Osteoblast (primary cell): ENCODE data around the gene ADAMTS17. TPM values are rescaled to one million over a fixed set of nuclear protein-coding genes. Genes with fewer than 3 reads are reported as not detected.

Source experiments
- DNase-seq: peaks from one replicate; pipeline ENCODE4 v3.0.0; 2011; ENCODE audit warnings: low spot score, mixed read lengths; ENCODE audit not compliant: insufficient read length; ENCODE audit errors: missing footprints
- H2AFZ ChIP-seq: 2 replicates; pipeline ENCODE4 v1.6.0; 2011; ENCODE audit warnings: mild to moderate bottlenecking, low read length
- H3K27ac ChIP-seq: 2 replicates; pipeline ENCODE4 v1.5.1; 2011; ENCODE audit warnings: mild to moderate bottlenecking, low read depth, low read length, moderate library complexity
- H3K27me3 ChIP-seq: 2 replicates; pipeline ENCODE4 v1.6.0; 2012; ENCODE audit warnings: mild to moderate bottlenecking, control low read depth, inconsistent platforms, low read length, moderate library complexity; ENCODE audit not compliant: insufficient read depth
- H3K36me3 ChIP-seq: 2 replicates; pipeline ENCODE4 v1.5.1; 2011; ENCODE audit warnings: mild to moderate bottlenecking, low read length, control low read depth, moderate library complexity; ENCODE audit not compliant: insufficient read depth
- H3K4me1 ChIP-seq: 2 replicates; pipeline ENCODE4 v1.5.1; 2011; ENCODE audit warnings: mild to moderate bottlenecking, low read length, control low read depth, moderate library complexity; ENCODE audit not compliant: insufficient read depth
- H3K4me2 ChIP-seq: 2 replicates; pipeline ENCODE4 v1.6.0; 2011; ENCODE audit warnings: mild to moderate bottlenecking, low read length; ENCODE audit not compliant: insufficient read depth
- H3K4me3 ChIP-seq: fragments of 200-600 bp; sonication (generic); 3 replicates; pipeline ENCODE4 v1.5.1; 2012; ENCODE audit warnings: mild to moderate bottlenecking, low read length, inconsistent platforms; ENCODE audit not compliant: insufficient read depth
- H3K79me2 ChIP-seq: 2 replicates; pipeline ENCODE4 v1.6.0; 2012; ENCODE audit warnings: mild to moderate bottlenecking, low read length, control low read depth, inconsistent platforms; ENCODE audit not compliant: insufficient read depth
- H3K9me3 ChIP-seq: 2 replicates; pipeline ENCODE4 v1.5.1; 2011; ENCODE audit warnings: low read depth, low read length, control low read depth
- H4K20me1 ChIP-seq: 2 replicates; pipeline ENCODE4 v1.6.0; 2012; ENCODE audit warnings: mild to moderate bottlenecking, low read length, control low read depth; ENCODE audit not compliant: insufficient read depth
- total RNA-seq: library from RNA; depleted of rRNA; stranded (reverse); fragments of >200 nt; gene quantifications from 2 replicates; pipeline ENCODE4 v1.2.3, GENCODE V29; 2012
- TF ChIP-seq, protein P1 (sequence below): IDR thresholded peaks from 2 replicates; pipeline ENCODE4 v1.5.1; 2011; ENCODE audit warnings: mild to moderate bottlenecking, low read depth, low read length, moderate library complexity; ENCODE audit errors: extremely low read depth

Gene ADAMTS17, protein sequence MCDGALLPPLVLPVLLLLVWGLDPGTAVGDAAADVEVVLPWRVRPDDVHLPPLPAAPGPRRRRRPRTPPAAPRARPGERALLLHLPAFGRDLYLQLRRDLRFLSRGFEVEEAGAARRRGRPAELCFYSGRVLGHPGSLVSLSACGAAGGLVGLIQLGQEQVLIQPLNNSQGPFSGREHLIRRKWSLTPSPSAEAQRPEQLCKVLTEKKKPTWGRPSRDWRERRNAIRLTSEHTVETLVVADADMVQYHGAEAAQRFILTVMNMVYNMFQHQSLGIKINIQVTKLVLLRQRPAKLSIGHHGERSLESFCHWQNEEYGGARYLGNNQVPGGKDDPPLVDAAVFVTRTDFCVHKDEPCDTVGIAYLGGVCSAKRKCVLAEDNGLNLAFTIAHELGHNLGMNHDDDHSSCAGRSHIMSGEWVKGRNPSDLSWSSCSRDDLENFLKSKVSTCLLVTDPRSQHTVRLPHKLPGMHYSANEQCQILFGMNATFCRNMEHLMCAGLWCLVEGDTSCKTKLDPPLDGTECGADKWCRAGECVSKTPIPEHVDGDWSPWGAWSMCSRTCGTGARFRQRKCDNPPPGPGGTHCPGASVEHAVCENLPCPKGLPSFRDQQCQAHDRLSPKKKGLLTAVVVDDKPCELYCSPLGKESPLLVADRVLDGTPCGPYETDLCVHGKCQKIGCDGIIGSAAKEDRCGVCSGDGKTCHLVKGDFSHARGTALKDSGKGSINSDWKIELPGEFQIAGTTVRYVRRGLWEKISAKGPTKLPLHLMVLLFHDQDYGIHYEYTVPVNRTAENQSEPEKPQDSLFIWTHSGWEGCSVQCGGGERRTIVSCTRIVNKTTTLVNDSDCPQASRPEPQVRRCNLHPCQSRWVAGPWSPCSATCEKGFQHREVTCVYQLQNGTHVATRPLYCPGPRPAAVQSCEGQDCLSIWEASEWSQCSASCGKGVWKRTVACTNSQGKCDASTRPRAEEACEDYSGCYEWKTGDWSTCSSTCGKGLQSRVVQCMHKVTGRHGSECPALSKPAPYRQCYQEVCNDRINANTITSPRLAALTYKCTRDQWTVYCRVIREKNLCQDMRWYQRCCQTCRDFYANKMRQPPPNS
- total RNA-seq = under 0.01 and 0.29 TPM in 2 replicates

DNA sequence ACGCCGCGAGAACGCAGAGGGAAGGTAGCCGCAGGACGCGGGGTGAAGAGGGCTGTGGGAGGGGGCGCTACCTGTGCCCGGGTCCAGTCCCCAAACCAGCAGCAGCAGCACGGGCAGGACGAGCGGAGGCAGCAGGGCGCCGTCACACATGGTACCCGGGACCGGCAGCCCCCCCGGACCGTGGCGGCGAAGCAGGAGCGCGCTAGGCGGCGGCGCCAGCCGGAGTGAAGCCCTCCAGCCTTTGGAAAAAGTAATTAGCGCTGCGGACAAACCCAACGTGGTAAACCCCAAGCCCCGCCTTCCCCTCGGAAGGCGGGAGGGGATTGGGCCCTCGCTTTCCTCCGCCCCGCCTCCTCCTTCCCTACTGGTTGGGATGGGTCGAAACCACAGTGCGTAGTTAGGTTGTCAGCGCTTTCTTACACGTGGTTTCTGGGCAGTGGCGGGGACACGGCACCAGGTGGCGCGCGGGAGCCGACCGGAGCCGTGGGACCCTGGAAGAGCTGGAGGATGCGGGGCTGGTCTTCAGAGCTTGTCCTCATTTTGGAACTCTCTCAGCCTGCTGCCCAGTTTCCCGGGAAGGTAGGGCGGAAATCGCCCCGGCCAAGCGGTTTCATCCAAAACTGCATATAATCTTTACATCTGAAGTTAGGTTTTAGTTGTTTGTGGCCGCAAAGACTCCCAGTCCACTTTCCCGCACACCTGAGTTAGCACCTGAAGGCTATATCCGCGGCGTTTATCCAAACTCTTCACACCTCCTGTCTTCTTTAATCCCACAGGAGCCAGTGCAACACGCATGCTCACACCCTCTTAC, at the start of gene ADAMTS17:
Gene ADAMTS17, minus strand, starts transcription at position 226 of the 811 bp plus-strand sequence. Its CDS starts 76 bp downstream, at position 150.
- H3K79me2 ChIP-seq = no peaks in the 10 kb centered on the region
- peaks cover 22% of the 10 kb centered on the region for H3K27me3 ChIP-seq
- TF ChIP-seq, protein P1, sequence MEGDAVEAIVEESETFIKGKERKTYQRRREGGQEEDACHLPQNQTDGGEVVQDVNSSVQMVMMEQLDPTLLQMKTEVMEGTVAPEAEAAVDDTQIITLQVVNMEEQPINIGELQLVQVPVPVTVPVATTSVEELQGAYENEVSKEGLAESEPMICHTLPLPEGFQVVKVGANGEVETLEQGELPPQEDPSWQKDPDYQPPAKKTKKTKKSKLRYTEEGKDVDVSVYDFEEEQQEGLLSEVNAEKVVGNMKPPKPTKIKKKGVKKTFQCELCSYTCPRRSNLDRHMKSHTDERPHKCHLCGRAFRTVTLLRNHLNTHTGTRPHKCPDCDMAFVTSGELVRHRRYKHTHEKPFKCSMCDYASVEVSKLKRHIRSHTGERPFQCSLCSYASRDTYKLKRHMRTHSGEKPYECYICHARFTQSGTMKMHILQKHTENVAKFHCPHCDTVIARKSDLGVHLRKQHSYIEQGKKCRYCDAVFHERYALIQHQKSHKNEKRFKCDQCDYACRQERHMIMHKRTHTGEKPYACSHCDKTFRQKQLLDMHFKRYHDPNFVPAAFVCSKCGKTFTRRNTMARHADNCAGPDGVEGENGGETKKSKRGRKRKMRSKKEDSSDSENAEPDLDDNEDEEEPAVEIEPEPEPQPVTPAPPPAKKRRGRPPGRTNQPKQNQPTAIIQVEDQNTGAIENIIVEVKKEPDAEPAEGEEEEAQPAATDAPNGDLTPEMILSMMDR = peak; percentile 67
- peak within 1 kb of the TSS; percentile 31 for H2AFZ ChIP-seq
- no peaks in the 10 kb centered on the region for H3K4me1 ChIP-seq
- H3K36me3 ChIP-seq = no peaks in the 10 kb centered on the region
- H3K4me2 ChIP-seq = peak within 1 kb of the TSS; percentile 74
- DNase-seq = peak; percentile 97
- H4K20me1 ChIP-seq = no peaks in the 10 kb centered on the region
- peak within 1 kb of the TSS; percentile 69 for H3K4me3 ChIP-seq
- H3K9me3 ChIP-seq = no peaks in the 10 kb centered on the region
- H3K27ac ChIP-seq = no peak within 1 kb of the TSS

DNA sequence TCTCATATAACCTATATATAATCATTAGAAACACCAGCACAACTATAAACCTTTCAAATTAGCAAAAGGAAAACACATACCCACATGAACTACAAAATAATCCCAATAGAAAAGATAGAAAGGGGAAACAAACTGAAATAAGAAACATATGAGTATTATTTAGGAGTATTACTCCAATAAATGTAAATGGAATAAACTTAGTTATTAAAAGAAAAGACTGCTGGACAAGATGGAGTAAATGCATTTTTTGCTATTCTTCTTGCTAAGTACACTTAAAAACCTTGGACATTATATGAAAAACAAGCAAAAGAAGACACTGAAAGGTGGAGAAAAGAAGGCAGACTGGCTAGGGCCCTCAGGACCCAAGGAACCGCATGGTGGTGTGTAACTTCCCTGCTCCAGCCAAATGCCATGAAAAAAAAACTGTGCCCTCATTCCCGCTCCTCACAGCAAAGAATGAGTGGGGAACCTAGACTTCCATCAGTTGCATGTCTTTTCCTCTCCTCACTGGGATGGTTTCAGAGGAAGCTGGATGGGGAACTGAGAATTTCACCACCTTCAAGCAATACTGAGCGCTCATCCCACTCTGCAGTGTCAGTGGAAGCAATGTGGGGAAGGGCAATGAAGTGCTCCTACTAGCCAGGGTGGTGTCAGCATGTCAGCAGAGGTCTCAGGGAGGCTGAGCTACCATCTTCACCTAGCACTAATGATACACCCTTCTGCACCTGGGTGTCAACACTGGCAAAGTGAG, 43.7 kb upstream of the ADAMTS17 start:
- no peaks in the 10 kb centered on the region for H3K4me1 ChIP-seq

DNA sequence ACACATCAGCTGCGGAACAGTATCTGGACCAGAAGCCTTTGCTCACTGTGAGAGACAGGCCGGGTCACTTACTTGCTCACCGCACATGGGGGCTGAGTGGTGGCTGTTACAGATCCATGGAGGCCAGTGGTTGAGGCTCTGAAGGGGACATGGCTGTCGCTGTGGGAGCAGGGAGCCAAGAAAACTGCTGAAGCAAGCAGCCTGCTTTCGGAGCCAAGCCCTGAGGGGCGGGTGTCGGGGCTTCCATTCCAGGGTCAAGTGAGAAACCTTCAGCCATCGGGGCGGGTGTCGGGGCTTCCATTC, 42.3 kb upstream of the ADAMTS17 start:
- H3K4me3 ChIP-seq = no peak overlapping the region
- H3K9me3 ChIP-seq = no peaks in the 10 kb centered on the region
- no peaks in the 10 kb centered on the region for H4K20me1 ChIP-seq
- no peaks in the 10 kb centered on the region for H3K4me1 ChIP-seq
- H3K4me2 ChIP-seq = no peak overlapping the region
- H3K79me2 ChIP-seq = no peaks in the 10 kb centered on the region
- no peak for DNase-seq
- TF ChIP-seq, protein P1 = no peak
- no peak overlapping the region for H3K27ac ChIP-seq
- no peaks in the 10 kb centered on the region for H3K27me3 ChIP-seq
- no peak overlapping the region for H2AFZ ChIP-seq
- no peaks in the 10 kb centered on the region for H3K36me3 ChIP-seq

More for the DNA sequence above, 43.7 kb upstream of the ADAMTS17 start:
- Histone ChIP-seq H3K79me2 (no peaks in the 10 kb centered on the region), H3K27ac (no peak overlapping the region), H3K4me2 (no peak overlapping the region), H4K20me1 (no peaks in the 10 kb centered on the region), H3K27me3 (no peaks in the 10 kb centered on the region), H2AFZ (no peak overlapping the region), H3K4me3 (no peak overlapping the region), H3K36me3 (no peaks in the 10 kb centered on the region), H3K9me3 (no peaks in the 10 kb centered on the region)
- no peak for DNase-seq
- TF ChIP-seq, protein P1 = no peak
